Measurements from ENCODE around the gene PEX14.

PEX14 gene

GRCh38 chr1:10601342-10602070 lies 126.8 kb downstream of the PEX14 start:
- DNase-seq, result no peak

GRCh38 chr1:10602936-10603335 lies 128.2 kb downstream of the PEX14 start:
- DNase-seq, result no peak

- no peak for DNase-seq
These were observed 130.2 kb downstream of the PEX14 start for GRCh38 chr1:10604966-10605365.

- DNase-seq, result no peak
These were observed 131.3 kb downstream of the PEX14 start for GRCh38 chr1:10606064-10606463.

- no peak for DNase-seq
These were observed 132.5 kb downstream of the PEX14 start for GRCh38 chr1:10607228-10607627.

- no peak for DNase-seq
These were observed 133.9 kb downstream of the PEX14 start for GRCh38 chr1:10608690-10609089.

GRCh38 chr1:10610901-10611600 lies 136.3 kb downstream of the PEX14 start:
- no peak for DNase-seq

GRCh38 chr1:10612436-10613160 lies 137.8 kb downstream of the PEX14 start:
- no peak for DNase-seq

- DNase-seq, result no peak
These were observed 138.6 kb downstream of the PEX14 start for GRCh38 chr1:10613340-10613739.

GRCh38 chr1:10613861-10614260 lies 139.1 kb downstream of the PEX14 start:
- no peak for DNase-seq

- DNase-seq, result no peak
These were observed 139.9 kb downstream of the PEX14 start for GRCh38 chr1:10614377-10615225.

GRCh38 chr1:10615332-10615731 lies 140.6 kb downstream of the PEX14 start:
- DNase-seq, result peak; percentile 75 to 79

- no peak for DNase-seq
These were observed 141.4 kb downstream of the PEX14 start for GRCh38 chr1:10615932-10616671.

GRCh38 chr1:10616696-10617095 lies 141.9 kb downstream of the PEX14 start:
- DNase-seq, result no peak

- DNase-seq, result no peak
These were observed 142.6 kb downstream of the PEX14 start for GRCh38 chr1:10617318-10617717.

- no peak for DNase-seq
These were observed 143.5 kb downstream of the PEX14 start for GRCh38 chr1:10617931-10618885.

- DNase-seq, result no peak
These were observed 146.0 kb downstream of the PEX14 start for GRCh38 chr1:10620776-10621175.

- no peak for DNase-seq
These were observed 147.2 kb downstream of the PEX14 start for GRCh38 chr1:10621906-10622305.

- DNase-seq, result no peak
These were observed 148.3 kb downstream of the PEX14 start for GRCh38 chr1:10622910-10623685.

GRCh38 chr1:10623686-10624145 lies 149.0 kb downstream of the PEX14 start:
- DNase-seq, result no peak
